ENCODE data around the gene OR8H3. TPM values are rescaled to one million over a fixed set of nuclear protein-coding genes. Genes with fewer than 3 reads are reported as not detected.
"Not testable (repeated sequence)": the region's sequence is repeated elsewhere in the genome, so short reads cannot be mapped to it uniquely, and the experiment has no call there.

Gene OR8H3, protein sequence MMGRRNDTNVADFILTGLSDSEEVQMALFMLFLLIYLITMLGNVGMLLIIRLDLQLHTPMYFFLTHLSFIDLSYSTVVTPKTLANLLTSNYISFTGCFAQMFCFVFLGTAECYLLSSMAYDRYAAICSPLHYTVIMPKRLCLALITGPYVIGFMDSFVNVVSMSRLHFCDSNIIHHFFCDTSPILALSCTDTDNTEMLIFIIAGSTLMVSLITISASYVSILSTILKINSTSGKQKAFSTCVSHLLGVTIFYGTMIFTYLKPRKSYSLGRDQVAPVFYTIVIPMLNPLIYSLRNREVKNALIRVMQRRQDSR
- not detected in 2 replicates for total RNA-seq (ENCODE audit: low replicate concordance)
- long read RNA-seq: 0 reads

DNA sequence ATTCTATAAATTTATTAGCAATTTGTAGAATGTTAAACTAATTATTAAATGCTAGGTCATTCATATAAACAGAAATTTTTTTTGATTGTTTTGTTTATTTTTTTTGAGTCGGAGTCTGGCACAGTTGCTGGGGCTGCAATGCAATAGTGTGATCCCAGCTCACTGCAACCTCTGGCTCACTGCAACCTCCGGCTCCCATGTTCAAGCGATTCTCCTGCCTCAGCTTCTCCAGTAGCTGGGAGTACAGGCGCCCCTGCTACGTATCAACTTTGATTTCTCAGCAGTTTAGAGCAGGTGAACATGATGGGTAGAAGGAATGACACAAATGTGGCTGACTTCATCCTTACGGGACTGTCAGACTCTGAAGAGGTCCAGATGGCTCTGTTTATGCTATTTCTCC lies at the start of gene OR8H3:
Gene OR8H3 (plus strand): TSS at position 301 of the 400 bp plus-strand sequence. CDS start 0 bp downstream, at position 301.
- no peaks in the 10 kb centered on the region for H3K9me3 Mint-ChIP-seq
- H3K27me3 Mint-ChIP-seq: no peaks in the 10 kb centered on the region
- no peaks in the 10 kb centered on the region for H3K4me1 Mint-ChIP-seq (ENCODE audit: unreplicated experiment)
- TF ChIP-seq, protein P1, sequence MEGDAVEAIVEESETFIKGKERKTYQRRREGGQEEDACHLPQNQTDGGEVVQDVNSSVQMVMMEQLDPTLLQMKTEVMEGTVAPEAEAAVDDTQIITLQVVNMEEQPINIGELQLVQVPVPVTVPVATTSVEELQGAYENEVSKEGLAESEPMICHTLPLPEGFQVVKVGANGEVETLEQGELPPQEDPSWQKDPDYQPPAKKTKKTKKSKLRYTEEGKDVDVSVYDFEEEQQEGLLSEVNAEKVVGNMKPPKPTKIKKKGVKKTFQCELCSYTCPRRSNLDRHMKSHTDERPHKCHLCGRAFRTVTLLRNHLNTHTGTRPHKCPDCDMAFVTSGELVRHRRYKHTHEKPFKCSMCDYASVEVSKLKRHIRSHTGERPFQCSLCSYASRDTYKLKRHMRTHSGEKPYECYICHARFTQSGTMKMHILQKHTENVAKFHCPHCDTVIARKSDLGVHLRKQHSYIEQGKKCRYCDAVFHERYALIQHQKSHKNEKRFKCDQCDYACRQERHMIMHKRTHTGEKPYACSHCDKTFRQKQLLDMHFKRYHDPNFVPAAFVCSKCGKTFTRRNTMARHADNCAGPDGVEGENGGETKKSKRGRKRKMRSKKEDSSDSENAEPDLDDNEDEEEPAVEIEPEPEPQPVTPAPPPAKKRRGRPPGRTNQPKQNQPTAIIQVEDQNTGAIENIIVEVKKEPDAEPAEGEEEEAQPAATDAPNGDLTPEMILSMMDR (conservative IDR thresholded peaks at IDR 0.05): no peak
- no peak within 1 kb of the TSS for H3K4me3 Mint-ChIP-seq
- no peak within 1 kb of the TSS for H3K27ac Mint-ChIP-seq
- no peak for DNase-seq (ENCODE audit: extremely low spot score, unreplicated experiment)
- H3K36me3 Mint-ChIP-seq: no peaks in the 10 kb centered on the region

DNA sequence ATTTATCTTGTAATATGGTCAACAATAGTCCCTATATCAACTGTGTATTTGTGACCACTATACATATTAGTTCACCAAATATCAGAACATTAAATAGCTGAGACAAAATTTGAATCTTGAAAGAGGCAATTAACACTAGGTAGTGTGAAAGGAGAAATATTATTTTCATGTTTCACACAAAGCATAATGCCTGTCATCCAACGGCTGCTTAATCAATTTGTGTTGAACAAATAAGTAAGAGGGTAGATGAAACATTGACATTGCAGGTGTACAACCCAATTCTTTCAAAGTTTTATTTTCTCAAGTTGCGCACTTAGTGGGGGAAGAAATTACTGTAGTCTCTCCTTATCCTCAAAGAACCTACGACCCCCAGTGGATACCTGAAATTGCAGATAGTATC lies 32.5 kb upstream of the OR8H3 start:
- DNase-seq (ENCODE audit: extremely low spot score, unreplicated experiment): no peak
- H3K27me3 Mint-ChIP-seq: no peaks in the 10 kb centered on the region
- no peaks in the 10 kb centered on the region for H3K4me1 Mint-ChIP-seq (ENCODE audit: unreplicated experiment)
- no peaks in the 10 kb centered on the region for H3K36me3 Mint-ChIP-seq
- no peak overlapping the region for H3K27ac Mint-ChIP-seq
- TF ChIP-seq, protein P1 (conservative IDR thresholded peaks at IDR 0.05): no peak
- H3K9me3 Mint-ChIP-seq: no peaks in the 10 kb centered on the region
- no peak overlapping the region for H3K4me3 Mint-ChIP-seq

DNA sequence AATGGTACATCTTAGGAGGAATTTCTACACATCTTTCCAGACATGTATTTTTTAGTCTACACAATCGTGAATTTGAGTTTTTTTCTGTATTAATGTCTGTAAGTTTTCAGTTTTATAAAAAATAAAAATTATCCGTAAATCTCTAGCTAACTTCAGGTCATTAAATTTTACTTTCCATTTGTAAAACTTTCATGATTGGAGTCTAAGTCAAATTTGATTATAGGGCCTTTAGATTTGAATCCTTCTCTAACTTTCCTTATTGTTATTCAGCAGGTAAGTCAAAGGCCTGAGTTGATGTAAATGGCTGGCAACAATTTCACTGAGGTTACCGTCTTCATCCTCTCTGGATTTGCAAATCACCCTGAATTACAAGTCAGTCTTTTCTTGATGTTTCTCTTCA lies 29.2 kb upstream of the OR8H3 start, which contains the start of gene OR8I2:
Gene OR8I2 (plus strand): TSS at position 301 of the 400 bp plus-strand sequence. CDS start 0 bp downstream, at position 301.
- Mint-ChIP-seq H3K4me3 (no peak within 1 kb of the TSS), H3K4me1 (ENCODE audit: unreplicated experiment) (no peaks in the 10 kb centered on the region), H3K27me3 (no peaks in the 10 kb centered on the region), H3K9me3 (no peaks in the 10 kb centered on the region), H3K36me3 (no peaks in the 10 kb centered on the region), H3K27ac (no peak within 1 kb of the TSS)
- DNase-seq (ENCODE audit: extremely low spot score, unreplicated experiment): no peak
- TF ChIP-seq, protein P1 (conservative IDR thresholded peaks at IDR 0.05): no peak

DNA sequence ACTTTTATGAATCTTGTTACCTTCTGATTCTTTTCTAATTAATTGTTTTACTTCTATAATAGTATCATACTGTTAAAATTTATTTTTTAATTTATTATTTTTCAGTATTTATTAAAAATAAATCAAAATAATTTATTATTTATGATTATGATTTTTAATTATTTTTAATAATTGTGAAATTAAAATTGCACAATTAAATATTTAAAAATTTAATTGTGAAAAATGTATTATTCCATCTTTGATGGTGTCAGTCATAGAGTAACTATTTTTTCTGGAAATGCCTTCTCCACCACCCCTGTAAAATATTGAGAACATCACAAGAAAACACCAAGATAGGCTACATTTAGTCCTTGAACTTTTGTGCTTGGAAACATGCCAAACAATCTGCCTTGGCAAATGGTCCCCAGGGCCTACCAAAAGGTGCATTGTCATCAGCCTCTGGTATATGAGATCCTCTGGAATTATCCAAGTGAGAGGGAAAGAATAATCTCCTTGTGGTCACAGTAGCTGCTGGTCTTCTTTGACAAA lies 18.9 kb upstream of the OR8H3 start, which contains the start of gene OR8H2:
Gene OR8H2 (plus strand): TSS at position 478 of the 528 bp plus-strand sequence. CDS start 1,356 bp downstream, outside the sequence.
- no peaks in the 10 kb centered on the region for H3K36me3 Mint-ChIP-seq
- TF ChIP-seq, protein P1 (conservative IDR thresholded peaks at IDR 0.05): no peak
- no peak within 1 kb of the TSS for H3K4me3 Mint-ChIP-seq
- peaks cover 3% of the 10 kb centered on the region for H3K27me3 Mint-ChIP-seq
- no peak for DNase-seq (ENCODE audit: extremely low spot score, unreplicated experiment)
- H3K9me3 Mint-ChIP-seq: no peaks in the 10 kb centered on the region
- no peak within 1 kb of the TSS for H3K27ac Mint-ChIP-seq
- no peaks in the 10 kb centered on the region for H3K4me1 Mint-ChIP-seq (ENCODE audit: unreplicated experiment)

DNA sequence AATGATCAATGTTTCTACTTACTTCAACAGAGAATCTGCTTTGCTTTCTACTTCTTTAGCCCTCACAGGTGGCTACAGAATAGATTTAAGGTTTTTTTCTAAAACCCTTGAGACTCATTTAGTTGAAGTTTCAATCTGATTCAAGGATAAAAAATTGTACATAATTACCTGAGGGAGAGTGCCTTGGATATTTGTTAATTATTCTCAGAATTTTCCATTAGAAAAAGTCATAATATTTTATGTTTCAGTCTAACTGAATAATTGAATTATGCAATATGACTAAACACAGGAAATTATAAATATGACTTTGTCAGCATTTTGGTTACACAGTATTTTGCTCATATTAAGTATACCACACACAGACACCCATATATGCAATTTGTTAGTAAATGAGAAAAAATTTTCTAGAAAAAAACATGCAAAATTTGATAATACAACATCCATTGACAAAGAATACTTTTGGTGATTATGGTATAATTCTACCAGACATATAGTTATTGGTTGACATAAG lies 18.0 kb downstream of the OR8H3 start, which contains the start of gene OR8J3:
Gene OR8J3 (minus strand): TSS at position 51 of the 511 bp plus-strand sequence. CDS start 2,483 bp downstream, outside the sequence.
- Mint-ChIP-seq H3K9me3 (no peaks in the 10 kb centered on the region), H3K27me3 (no peaks in the 10 kb centered on the region), H3K36me3 (no peaks in the 10 kb centered on the region), H3K27ac (no peak within 1 kb of the TSS), H3K4me1 (ENCODE audit: unreplicated experiment) (no peaks in the 10 kb centered on the region), H3K4me3 (no peak within 1 kb of the TSS)
- TF ChIP-seq, protein P1 (conservative IDR thresholded peaks at IDR 0.05): no peak
- no peak for DNase-seq (ENCODE audit: extremely low spot score, unreplicated experiment)

DNA sequence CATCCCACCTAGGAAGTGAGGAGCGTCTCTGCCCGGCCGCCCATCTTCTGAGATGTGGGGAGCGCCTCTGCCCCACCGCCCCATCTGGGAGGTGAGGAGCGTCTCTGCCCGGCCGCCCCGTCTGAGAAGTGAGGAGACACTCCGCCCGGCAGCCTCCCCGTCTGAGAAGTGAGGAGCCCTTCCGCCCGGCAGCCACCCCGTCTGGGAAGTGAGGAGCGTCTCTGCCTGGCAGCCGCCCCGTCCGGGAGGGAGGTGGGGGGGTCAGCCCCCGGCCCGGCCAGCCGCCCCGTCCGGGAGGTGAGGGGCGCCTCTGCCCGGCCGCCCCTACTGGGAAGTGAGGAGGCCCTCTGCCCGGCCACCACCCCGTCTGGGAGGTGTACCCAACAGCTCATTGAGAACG lies 21.5 kb downstream of the OR8H3 start:
- not testable (repeated sequence) for H3K27me3 Mint-ChIP-seq; H3K27ac Mint-ChIP-seq; H3K4me3 Mint-ChIP-seq; H3K9me3 Mint-ChIP-seq; H3K4me1 Mint-ChIP-seq (ENCODE audit: unreplicated experiment); DNase-seq (ENCODE audit: extremely low spot score, unreplicated experiment); H3K36me3 Mint-ChIP-seq

All from type B pancreatic cell (in vitro differentiated cells).